Spleen (tissue), 11 donors: ENCODE results near the gene WDCP. TPM values are rescaled to one million over a fixed set of nuclear protein-coding genes. Genes with fewer than 3 reads are reported as not detected.
A peak's percentile ranks its signal among the peaks of the same experiment; 100 is the strongest.

Source experiments
- DNase-seq: peaks from one replicate; pipeline ENCODE4 v3.0.0-alpha.2; 2020
- H3K27ac ChIP-seq, 8 donors: fragments of 200-600 bp; sonication (generic) in 7 of 8; 1 replicate in 4 of 8; 2 replicates in 4 of 8; pipeline versions ENCODE4 v1.5.0 to v1.8.0; 2016 to 2021; ENCODE audit warnings: inconsistent platforms in 4 of 8, mild to moderate bottlenecking in 4 of 8, moderate library complexity in 1 of 8
- H3K27me3 ChIP-seq, 7 donors: fragments of 200-600 bp; sonication (generic) in 6 of 7; replicated peaks in 1 of 7; 1 replicate in 4 of 7; 2 replicates in 3 of 7; pipeline versions ENCODE4 v1.5.0 to v1.8.0; 2016 to 2021; ENCODE audit warnings: inconsistent platforms in 3 of 7, mild to moderate bottlenecking in 1 of 7
- H3K36me3 ChIP-seq, 6 donors: fragments of 200-600 bp; sonication (generic) in 5 of 6; 1 replicate in 4 of 6; 2 replicates in 2 of 6; pipeline versions ENCODE4 v1.5.0 to v1.8.0; 2016 to 2021; ENCODE audit warnings: inconsistent platforms in 2 of 6
- H3K4me1 ChIP-seq, 6 donors: fragments of 200-600 bp; sonication (generic) in 5 of 6; 1 replicate in 3 of 6; 2 replicates in 3 of 6; pipeline versions ENCODE4 v1.5.0 to v1.8.0; 2016 to 2021; ENCODE audit warnings: inconsistent platforms in 3 of 6
- H3K4me3 ChIP-seq, 8 donors: fragments of 200-600 bp; sonication (generic) in 7 of 8; 1 replicate in 4 of 8; 2 replicates in 4 of 8; pipeline versions ENCODE4 v1.5.0 to v1.8.0; 2016 to 2021; ENCODE audit warnings: inconsistent platforms in 4 of 8, mild to moderate bottlenecking in 4 of 8, moderate library complexity in 2 of 8
- H3K9me3 ChIP-seq, 8 donors: fragments of 200-600 bp; sonication (generic) in 7 of 8; 1 replicate in 4 of 8; 2 replicates in 4 of 8; pipeline versions ENCODE4 v1.5.0 to v1.8.0; 2016 to 2021; ENCODE audit warnings: inconsistent platforms in 4 of 8
- POLR2A ChIP-seq, 3 donors: fragments of 450-650 bp; IDR thresholded peaks; one replicate each; pipeline ENCODE4 v1.5.1; 2017; ENCODE audit warnings: antibody characterized with exemption in 3 of 3, mild to moderate bottlenecking in 1 of 3
- POLR2AphosphoS5 ChIP-seq, 3 donors: sonication (generic); formaldehyde crosslinking; IDR thresholded peaks; one replicate each; pipeline ENCODE4 v1.5.1; 2017; ENCODE audit warnings: antibody characterized with exemption in 3 of 3
- WGBS, 5 donors: extraction: QIAGEN DNeasy Blood & Tissue Kit in 3 of 5; methylation state at CpG; one replicate each; pipeline versions ENCODE4 v1.1.5 to v1.1.7; 2013 to 2018; 5-methylcytosine and 5-hydroxymethylcytosine counted together
- intact Hi-C: fragments of 100-400 bp; cut with DNase I; formaldehyde crosslinking; loops from one replicate; pipeline ENCODE4 v1.15.0; 2023; ENCODE audit warnings: low total_unique reads
- polyA plus RNA-seq, 3 donors: library from polyadenylated mRNA; stranded (reverse); fragments of 200-250 nt; gene quantifications; one replicate each; pipeline ENCODE4 v1.2.1, GENCODE V29; 2013
- total RNA-seq, 7 donors: library from RNA; depleted of rRNA in 3 of 7; stranded (reverse); fragments of >200 nt in 3 of 7; fragmentation: NEBNext Ultra II Directional in 4 of 7; extraction: Animal tissue kit (Norgen Biotek cat#: 25700) in 4 of 7; gene quantifications; one replicate each; pipeline versions ENCODE4 v1.1.0 to v1.2.1, GENCODE V29; 2016 to 2021
- TF ChIP-seq, protein P1 (sequence below), 11 experiments: fragments of 200-600 bp in 7 of 11; fragments of 450-650 bp in 4 of 11; sonication (generic) in 4 of 11; IDR thresholded peaks in 8 of 11; conservative IDR thresholded peaks in 3 of 11; 1 replicate in 7 of 11; 2 replicates in 4 of 11; pipeline versions ENCODE4 v1.4.0 to v1.8.0; 2016 to 2021; ENCODE audit warnings: antibody characterized with exemption in 11 of 11, inconsistent platforms in 4 of 11, mild to moderate bottlenecking in 1 of 11
- donor health status: healthy with polysubstance abuse.
- donor health status: DM: no; HTN: no; CAD: no; lungs with moderate emphysema.
- donor health status: DM: no; HTN: no; CAD: no.
- donor health status: Bipolar disorder and iron deficiency.
- donor health status: healthy.
- donor health status: DM: no; HTN: no; CAD: no.
- donor health status: DM: yes; HTN: yes; CAD: no.

The WDCP gene
- total and polyA plus RNA-seq, 10 donors = 2.9 to 13.1 (median 9.0) TPM

- no peak for DNase-seq
- peaks cover 0 to 58% (median 15%) of the 10 kb centered on the region in 6 donors for H3K36me3 ChIP-seq
- H3K27me3 ChIP-seq = no peaks in the 10 kb centered on the region
- H3K4me1 ChIP-seq = peaks cover 11 to 69% (median 33%) of the 10 kb centered on the region in 6 donors
- H3K4me3 ChIP-seq = peak overlapping the region; percentile 54 to 86 (median 70)
- intact Hi-C loops = no loop called here
- H3K27ac ChIP-seq = peak overlapping the region; percentile 43 to 98 (median 94)
- TF ChIP-seq, protein P1, sequence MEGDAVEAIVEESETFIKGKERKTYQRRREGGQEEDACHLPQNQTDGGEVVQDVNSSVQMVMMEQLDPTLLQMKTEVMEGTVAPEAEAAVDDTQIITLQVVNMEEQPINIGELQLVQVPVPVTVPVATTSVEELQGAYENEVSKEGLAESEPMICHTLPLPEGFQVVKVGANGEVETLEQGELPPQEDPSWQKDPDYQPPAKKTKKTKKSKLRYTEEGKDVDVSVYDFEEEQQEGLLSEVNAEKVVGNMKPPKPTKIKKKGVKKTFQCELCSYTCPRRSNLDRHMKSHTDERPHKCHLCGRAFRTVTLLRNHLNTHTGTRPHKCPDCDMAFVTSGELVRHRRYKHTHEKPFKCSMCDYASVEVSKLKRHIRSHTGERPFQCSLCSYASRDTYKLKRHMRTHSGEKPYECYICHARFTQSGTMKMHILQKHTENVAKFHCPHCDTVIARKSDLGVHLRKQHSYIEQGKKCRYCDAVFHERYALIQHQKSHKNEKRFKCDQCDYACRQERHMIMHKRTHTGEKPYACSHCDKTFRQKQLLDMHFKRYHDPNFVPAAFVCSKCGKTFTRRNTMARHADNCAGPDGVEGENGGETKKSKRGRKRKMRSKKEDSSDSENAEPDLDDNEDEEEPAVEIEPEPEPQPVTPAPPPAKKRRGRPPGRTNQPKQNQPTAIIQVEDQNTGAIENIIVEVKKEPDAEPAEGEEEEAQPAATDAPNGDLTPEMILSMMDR (IDR thresholded peaks at IDR 0.05 in 8 of 11, conservative IDR thresholded peaks at IDR 0.05 in 3 of 11) = no peak
- no peak for TF ChIP-seq POLR2A (IDR thresholded peaks at IDR 0.05)
- TF ChIP-seq POLR2AphosphoS5 (IDR thresholded peaks at IDR 0.05) = no peak
- WGBS, 5 donors = 7 to 20% (median 17%) methylated on average over 9 of the region's 9 CpGs
- no peaks in the 10 kb centered on the region for H3K9me3 ChIP-seq
Observed at GRCh38 chr2:24077535-24077877, 30.3 kb upstream of the WDCP start.

DNA sequence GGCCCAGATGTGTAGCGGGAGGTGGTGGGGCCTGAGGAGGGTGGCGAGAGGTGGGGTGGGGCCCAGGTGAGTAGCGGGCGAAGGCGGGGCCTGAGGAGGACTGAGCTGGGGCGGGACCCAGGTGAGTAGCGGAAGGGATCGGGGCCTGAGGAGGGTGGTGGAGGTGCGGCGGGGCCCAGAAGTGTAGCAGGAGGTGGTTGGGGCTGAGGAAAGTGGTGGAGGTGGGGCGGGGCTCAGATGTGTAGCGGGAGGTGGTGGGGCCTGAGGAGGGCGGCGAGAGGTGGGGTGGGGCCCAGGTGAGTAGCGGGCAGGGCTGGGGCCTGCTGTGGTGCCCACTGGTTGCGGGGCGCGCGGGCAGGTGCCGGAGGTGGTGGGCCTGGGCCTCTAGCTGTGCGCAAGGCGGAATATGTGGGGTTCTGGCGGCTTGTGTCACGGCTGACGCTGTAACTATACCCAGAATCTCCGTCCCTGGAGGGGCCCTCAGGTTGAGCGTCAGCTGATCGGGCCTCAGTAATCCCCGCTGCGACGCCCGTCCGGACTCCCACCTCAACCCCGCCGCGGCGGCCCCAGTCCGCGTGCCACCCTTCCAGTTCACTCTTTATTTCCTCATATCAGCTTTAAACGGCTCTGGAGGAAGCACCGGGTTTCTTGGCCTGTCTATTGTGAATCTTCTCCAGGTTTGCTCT is 29.8 kb upstream of the WDCP start:
- TF ChIP-seq POLR2AphosphoS5 (IDR thresholded peaks at IDR 0.05) (no peak), POLR2A (IDR thresholded peaks at IDR 0.05) (no peak)
- TF ChIP-seq, protein P1 (IDR thresholded peaks at IDR 0.05 in 8 of 11, conservative IDR thresholded peaks at IDR 0.05 in 3 of 11) = no peak
- Histone ChIP-seq H3K27ac (peak overlapping the region; percentile 43 to 98 (median 94)), H3K4me1 (peaks cover 11 to 69% (median 34%) of the 10 kb centered on the region in 6 donors), H3K4me3 (peak overlapping the region; percentile 54 to 86 (median 70)), H3K9me3 (no peaks in the 10 kb centered on the region), H3K27me3 (no peaks in the 10 kb centered on the region), H3K36me3 (peaks cover 0 to 58% (median 20%) of the 10 kb centered on the region in 6 donors)
- intact Hi-C loops = no loop called here
- DNase-seq = no peak
- WGBS, 5 donors = 1 to 4% (median 1%) methylated on average over 31 to 41 of the region's 41 CpGs

DNA sequence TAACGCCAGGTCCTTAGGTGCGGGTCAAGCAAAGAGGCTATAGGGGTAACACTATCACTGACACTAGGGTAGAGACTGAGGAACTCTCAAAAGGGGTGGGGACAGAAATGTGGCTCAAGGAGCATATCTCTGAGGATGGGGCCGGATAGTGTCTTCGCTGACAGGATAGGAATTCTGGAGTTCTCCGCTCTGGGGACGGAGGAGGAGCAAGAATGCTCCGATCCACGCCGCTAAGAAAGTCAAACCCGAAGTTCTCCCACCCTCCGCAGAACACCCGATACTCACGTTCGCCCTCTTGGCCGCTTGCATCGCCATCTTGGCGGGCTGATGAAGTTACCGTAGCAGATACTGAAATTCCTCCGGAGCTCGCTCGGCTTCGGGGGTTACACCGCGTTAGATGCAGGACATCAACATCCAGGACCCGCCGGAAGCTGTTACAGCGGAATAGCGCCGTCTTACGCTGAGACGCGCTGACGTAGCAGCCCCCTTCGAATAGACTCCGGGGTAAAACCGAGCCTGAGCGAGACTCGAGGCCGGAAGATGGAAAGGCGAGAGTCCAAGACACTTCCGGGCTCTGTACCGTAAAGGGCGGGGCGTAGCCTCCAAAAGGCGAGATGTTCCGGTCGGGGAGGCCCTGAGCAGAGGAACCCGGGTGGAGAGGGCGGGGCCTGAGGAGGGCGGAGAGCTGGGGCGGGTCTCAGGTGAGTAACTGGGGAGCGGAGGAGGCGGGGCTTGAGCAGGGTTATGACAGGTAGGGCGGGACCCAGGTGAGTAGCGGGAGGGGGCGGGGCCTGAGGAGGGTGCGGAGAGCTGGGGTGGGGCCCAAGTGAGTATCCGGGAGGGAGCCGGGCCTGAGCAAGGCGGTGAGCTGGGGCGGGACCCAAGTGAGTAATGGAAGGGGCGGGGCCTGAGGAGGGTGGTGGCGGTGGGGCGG is 29.0 kb upstream of the WDCP start, which contains the start of gene SF3B6:
TSS of gene SF3B6 (minus strand) at position 412 of the 934 bp plus-strand sequence. CDS start at position 315, 97 bp downstream.
- Histone ChIP-seq H3K27ac (peak within 1 kb of the TSS; percentile 43 to 98 (median 94)), H3K4me1 (peaks cover 11 to 64% (median 37%) of the 10 kb centered on the region in 6 donors), H3K9me3 (no peaks in the 10 kb centered on the region), H3K36me3 (peaks cover 0 to 58% (median 26%) of the 10 kb centered on the region in 6 donors), H3K27me3 (no peaks in the 10 kb centered on the region), H3K4me3 (peak within 1 kb of the TSS; percentile 54 to 86 (median 70))
- TF ChIP-seq POLR2A (IDR thresholded peaks at IDR 0.05) = peak; percentile 18 to 37 (median 36)
- TF ChIP-seq, protein P1 (IDR thresholded peaks at IDR 0.05 in 8 of 11, conservative IDR thresholded peaks at IDR 0.05 in 3 of 11) = peak in 3 of 11 experiments; percentile 15 to 27 (median 20)
- TF ChIP-seq POLR2AphosphoS5 (IDR thresholded peaks at IDR 0.05) = peak; percentile 89 to 95 (median 91)
- intact Hi-C loops = no loop called here
- 0 to 1% (median 1%) methylated on average over 40 to 64 of the region's 64 CpGs for WGBS, 5 donors
- DNase-seq = peak; percentile 100
